Measurements from ENCODE around the gene ZC3H8.

GRCh38 chr2:112259509-112260294 is 4.9 kb upstream of the ZC3H8 start:
- TF ChIP-seq, protein P1, sequence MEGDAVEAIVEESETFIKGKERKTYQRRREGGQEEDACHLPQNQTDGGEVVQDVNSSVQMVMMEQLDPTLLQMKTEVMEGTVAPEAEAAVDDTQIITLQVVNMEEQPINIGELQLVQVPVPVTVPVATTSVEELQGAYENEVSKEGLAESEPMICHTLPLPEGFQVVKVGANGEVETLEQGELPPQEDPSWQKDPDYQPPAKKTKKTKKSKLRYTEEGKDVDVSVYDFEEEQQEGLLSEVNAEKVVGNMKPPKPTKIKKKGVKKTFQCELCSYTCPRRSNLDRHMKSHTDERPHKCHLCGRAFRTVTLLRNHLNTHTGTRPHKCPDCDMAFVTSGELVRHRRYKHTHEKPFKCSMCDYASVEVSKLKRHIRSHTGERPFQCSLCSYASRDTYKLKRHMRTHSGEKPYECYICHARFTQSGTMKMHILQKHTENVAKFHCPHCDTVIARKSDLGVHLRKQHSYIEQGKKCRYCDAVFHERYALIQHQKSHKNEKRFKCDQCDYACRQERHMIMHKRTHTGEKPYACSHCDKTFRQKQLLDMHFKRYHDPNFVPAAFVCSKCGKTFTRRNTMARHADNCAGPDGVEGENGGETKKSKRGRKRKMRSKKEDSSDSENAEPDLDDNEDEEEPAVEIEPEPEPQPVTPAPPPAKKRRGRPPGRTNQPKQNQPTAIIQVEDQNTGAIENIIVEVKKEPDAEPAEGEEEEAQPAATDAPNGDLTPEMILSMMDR (IDR thresholded peaks at IDR 0.05; ENCODE audit: borderline replicate concordance, extremely low read depth, low read length, poor library complexity, severe bottlenecking) = peak; percentile 90
- no peak for TF ChIP-seq EZH2 (IDR thresholded peaks at IDR 0.05; ENCODE audit: borderline replicate concordance, low read depth, low read length, severe bottlenecking)
